Activated CD8-positive, alpha-beta memory T cell treated with anti-CD3 and anti-CD28 coated beads, Interleukin-2, amount 50 U/mL, for 4 hours (primary cell): ENCODE data around the gene PPP1R7.
A peak's percentile ranks its signal among the peaks of the same experiment; 100 is the strongest.
"Not testable (repeated sequence)": the region's sequence is repeated elsewhere in the genome, so short reads cannot be mapped to it uniquely, and the experiment has no call there.

ENCODE experiments used
- DNase-seq: peaks from one replicate; pipeline ENCODE4 v3.0.0-alpha.2; 2020

The PPP1R7 gene, protein sequence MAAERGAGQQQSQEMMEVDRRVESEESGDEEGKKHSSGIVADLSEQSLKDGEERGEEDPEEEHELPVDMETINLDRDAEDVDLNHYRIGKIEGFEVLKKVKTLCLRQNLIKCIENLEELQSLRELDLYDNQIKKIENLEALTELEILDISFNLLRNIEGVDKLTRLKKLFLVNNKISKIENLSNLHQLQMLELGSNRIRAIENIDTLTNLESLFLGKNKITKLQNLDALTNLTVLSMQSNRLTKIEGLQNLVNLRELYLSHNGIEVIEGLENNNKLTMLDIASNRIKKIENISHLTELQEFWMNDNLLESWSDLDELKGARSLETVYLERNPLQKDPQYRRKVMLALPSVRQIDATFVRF

DNA sequence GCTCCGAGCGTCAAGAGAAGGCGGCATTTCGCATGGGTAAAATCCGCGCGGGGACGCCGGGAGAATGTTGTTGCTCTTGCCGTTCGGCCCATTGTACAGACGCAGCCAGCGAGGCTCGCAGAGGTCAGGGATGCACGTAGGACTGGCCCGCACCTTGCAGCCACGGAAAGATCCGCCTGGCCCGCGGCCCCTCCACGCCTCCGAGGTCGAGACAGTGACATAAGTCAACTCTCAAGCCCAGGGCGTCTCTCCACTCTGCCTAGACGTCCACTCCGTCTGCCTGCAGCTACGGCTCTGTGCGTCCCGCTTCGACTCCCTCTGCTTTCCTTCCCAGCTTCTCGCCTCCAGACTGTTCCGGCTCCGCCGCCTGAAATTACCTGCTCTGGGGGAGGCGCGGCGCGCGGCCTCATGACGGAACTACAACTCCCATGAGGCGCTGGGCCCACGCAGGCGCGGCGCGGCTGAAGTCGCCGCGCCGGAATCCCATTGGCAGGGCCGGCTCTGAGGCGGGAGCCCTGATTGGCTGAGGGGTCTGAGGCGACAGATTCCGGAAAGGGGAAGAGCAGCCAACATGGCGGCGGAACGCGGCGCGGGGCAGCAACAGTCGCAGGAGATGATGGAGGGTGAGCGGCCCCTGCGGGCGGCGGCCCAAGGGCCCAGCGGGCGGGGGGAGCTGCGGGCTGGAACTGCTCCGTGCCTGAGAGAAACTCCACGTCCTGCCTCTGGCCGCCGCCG is at the start of gene PPP1R7:
PPP1R7 (plus strand) TSS at position 543 of the 735 bp plus-strand sequence; CDS start at position 572, 29 bp downstream.
- DNase-seq, result peak; percentile 93

DNA sequence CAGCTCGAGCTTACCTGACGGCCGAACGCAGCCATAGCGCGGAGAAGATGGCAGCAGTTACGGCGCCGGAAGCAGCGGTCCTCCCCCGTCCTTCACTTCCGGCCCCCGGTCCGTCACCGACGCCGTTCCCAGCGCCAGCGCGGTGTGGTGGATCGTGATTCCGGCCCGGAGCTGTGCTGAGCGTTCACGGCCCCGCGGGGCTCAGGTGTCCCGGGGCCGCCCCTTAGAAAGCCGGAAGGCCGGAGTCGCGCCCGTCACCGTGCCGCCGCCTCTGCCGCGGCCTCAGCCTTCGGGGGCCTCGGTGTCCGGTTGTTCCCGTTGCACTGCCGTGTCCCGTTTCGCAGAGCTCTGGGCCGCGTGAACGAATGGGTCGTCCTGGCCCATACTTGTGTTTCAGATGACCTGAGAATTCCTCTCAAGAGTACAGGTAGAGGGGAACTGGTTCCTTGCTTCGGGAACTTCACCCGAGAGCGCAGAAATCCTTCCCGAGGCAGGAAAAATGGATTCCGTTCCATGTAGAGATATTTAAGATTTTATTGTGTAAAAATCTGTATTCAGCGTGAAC is 47.9 kb upstream of the PPP1R7 start, which contains the start of gene MTERF4:
MTERF4 (minus strand) TSS at position 49 of the 565 bp plus-strand sequence; CDS start at position 35, 14 bp downstream.
- peak; percentile 87 for DNase-seq

GRCh38 chr2:241103176-241103595 is 47.1 kb upstream of the PPP1R7 start:
- no peak for DNase-seq

GRCh38 chr2:241104611-241105010 is 45.7 kb upstream of the PPP1R7 start:
- DNase-seq, result not testable (repeated sequence)

- DNase-seq, result no peak
Observed at GRCh38 chr2:241105641-241106040, 44.6 kb upstream of the PPP1R7 start.

- no peak for DNase-seq
Observed at GRCh38 chr2:241107031-241107783, 43.1 kb upstream of the PPP1R7 start.

- no peak for DNase-seq
Observed at GRCh38 chr2:241108271-241109209, 41.7 kb upstream of the PPP1R7 start.

DNA sequence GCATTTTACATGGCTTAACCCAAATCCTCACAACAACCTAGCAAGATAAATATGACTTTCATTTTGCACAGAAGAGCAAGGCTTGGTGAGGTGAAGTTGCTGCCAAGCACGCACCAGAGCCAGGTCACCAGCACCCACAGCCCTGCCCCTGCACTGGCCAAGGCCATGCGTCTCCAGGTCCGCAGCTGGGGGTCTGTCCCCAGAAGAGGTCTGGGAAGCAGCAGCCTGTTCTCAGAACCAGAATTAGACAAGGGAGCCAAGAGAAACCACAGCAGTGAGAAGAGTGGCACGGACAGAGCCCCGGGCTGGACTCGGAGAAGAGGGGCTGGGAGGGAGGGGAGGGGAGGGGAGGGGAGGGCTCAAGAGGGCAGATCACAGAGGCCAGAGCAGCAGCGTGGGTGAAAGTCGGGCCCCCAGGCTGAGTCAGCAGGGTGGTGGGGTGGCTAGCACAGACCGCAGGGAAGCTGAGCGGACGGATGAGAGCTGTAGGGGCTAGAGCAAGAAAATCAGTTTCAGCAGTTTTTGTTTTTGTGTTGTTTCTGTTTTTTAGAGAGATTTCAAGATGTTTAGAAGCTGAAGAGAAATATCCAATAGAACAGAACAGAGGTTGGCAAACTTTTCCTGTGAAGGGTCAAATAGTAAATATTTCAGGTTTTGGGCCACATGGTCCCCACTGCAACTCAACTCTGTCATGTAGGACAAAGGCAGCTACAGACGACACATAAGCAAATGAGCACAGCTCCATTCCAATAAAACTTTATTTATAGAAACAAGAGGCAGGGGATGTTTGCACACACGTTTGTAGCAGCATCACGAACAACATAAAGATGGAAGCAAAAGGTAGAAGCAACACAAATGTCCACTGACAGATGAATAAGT is 40.8 kb upstream of the PPP1R7 start:
- DNase-seq, result peak; percentile 41

- DNase-seq, result no peak
Observed at GRCh38 chr2:241110089-241110606, 40.1 kb upstream of the PPP1R7 start.

DNA sequence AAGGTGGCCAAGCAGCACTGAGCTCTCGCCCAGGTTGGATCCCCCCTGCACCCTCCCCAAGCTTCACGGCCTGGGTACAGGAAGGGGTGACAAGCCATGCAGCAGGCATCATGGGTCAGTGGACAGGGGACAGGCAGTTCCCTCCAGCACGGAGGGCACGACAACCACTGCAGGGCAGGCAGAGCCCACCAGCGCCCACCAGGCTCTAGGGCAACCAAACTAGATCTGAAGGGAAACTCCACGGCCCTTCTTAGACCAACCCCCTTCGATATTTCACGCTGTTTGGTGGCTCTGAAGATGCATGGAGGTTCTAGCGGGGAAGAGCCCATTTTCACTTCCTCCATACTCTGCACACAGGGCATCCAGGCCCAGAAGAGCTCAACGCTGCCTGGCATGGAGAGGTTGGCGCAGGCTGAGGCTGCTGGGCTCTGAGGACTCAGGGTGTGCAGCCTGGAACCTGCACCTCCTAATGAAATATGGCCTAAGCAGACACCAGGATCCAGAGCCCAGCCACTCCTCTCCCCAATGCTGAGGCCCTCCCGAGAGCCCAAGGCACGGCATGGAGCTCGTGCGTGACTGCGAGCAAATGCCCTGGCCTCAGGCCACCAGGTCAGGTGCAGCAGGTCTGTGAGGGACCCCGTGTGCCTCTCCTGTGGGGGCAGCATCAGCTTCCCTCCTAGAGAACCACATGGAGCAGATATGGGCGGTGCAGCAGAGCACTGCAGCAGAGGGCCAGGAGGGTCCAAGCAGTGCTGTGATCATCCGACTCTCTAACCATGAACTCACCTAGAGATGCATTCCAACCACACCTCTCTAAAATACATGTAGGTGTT is 39.4 kb upstream of the PPP1R7 start:
- no peak for DNase-seq

DNA sequence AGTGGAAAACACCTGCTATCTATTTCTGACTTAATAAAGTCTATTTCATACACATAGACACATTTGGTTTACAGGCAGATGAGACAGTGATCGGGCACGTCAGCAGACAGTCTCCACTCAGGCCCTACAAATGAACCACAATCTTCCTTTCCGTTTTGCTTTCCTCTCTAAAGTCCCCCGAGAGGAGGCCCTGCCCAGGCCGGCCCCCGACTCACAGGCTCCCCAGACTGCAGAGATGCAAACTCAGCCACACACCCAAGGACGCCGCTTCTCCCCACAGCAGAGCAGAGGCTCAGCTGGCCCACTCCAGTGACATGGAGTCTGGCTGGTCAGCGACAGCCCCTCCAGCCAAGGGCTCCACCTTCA is 38.8 kb upstream of the PPP1R7 start:
- peak; percentile 45 for DNase-seq

GRCh38 chr2:241112046-241112445 is 38.2 kb upstream of the PPP1R7 start:
- no peak for DNase-seq

GRCh38 chr2:241112592-241112991 is 37.7 kb upstream of the PPP1R7 start:
- peak; percentile 59 for DNase-seq

DNA sequence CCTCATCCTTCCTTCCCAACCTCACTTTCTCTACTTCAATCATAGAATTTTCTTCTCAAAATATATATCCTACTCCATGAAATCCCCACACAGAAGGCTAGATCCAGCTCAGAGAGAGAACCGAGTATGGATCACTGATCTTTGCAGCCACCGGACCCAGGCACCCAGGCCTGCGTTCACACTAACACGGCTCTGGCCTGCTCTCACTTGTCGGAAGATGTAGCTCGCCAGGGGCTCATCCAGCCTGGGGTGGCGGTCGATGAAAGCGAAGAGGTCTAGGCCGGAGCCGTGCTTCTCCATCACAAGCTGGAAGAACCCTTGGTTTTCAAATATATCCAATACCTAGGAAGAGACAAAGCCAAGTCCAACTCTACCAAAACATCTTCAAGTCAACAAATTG is 35.4 kb upstream of the PPP1R7 start:
- DNase-seq, result no peak

DNA sequence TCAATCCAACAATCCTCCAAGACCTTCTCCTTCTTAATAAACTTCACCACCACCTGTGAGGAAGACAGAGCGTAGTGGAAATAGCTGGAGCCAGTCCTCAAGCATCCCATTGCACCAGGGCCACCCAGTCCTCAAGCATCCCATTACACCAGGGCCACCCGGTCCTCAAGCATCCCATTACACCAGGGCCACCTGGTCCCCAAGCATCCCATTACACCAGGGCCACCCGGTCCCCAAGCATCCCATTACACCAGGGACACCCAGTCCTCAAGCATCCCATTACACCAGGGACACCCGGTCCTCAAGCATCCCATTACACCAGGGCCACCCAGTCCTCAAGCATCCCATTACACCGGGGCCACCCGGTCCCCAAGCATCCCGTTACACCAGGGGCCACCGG is 34.9 kb upstream of the PPP1R7 start:
- no peak for DNase-seq

- no peak for DNase-seq
Observed at GRCh38 chr2:241116606-241117560, 33.4 kb upstream of the PPP1R7 start.

DNA sequence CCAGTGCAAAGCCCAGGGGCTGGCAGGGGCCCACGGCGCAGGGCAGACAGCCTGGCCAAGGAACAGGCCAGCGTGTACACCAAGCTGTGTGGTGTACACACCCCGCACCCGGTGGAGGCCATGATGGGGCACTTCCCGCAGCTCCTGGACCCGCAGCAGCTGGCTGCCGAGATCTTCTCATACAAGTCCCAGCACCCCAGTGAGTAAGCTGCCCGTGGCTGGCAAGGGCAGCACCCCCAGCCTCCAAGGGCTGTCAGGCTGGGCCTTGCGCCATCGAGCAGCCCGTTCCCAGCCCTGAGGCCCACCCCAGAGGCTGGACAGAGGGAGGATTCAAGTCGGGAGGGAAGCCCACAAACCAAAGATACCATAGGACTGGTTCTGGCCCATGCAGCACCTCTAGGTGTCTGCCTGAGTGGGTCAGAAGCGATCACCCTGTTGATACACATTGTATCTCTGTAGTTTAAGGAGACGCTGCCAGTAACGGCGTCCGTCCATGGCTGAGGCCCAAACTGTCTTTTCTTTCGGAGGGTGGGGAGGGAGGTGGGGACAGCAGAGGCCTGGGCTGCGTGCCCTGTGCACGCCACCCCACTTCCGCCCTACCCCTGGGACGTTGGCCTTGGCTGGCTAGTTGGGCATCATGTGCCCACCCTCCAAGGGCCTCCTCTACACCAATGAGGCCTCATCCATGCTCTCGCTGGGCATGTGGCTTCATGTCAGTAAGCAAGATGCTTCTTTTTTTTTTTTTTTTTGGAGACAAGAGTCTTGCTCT is 31.3 kb upstream of the PPP1R7 start:
- no peak for DNase-seq

DNA sequence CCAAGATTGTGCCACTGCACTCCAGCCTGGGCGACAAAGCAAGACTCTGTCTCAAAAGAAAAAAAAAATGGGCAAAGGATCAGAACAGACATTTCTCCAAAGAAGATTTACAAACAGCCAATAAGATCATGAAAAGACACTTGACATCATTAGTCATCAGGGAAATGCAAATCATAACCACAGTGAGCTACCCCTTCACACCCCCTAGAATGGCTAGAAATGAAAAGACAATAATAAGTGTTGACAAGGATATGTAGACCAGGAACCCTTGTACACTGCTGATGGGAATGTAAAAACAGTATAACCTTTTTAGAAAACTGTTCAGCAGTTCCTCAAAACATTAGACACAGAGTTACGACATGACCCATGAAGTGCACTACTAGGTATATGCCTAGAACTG is 29.8 kb upstream of the PPP1R7 start:
- DNase-seq, result no peak
